ENCODE results near the gene RIPOR2. TPM values are rescaled to one million over a fixed set of nuclear protein-coding genes. Genes with fewer than 3 reads are reported as not detected.
"Not testable (repeated sequence)": the region's sequence is repeated elsewhere in the genome, so short reads cannot be mapped to it uniquely, and the experiment has no call there.

Gene RIPOR2
- total and polyA plus RNA-seq, 8 donors = 3.9 to 56.8 (median 6.0) TPM

DNA sequence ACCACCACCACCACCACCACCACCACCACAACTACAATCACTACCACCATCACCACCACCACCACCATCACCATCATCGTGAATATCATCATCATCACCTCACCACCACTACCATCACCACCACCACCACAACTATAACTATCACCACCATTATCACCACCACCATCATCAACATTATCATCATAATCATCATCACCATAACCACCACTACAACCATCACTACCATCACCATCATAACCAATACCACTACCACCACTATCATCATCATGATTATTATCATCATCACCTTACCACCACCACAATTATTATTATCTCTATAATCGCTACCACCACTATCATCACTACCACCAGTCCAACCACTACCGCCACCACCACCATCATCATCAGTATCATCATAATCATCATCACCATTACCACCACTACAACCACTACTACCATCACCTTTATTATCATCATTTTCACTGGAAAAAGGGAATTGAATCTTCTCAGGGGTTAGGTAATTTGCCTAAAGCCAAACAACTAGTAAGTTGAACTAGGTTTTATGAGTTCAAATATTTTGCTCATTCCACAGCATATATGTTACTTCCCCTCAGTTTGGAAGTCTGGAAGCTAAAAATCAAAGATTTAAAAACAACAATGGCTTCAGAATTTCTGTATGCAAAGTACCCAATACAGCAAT, 8.3 kb downstream of the RIPOR2 start:
- intact Hi-C loops (cut with DNase I) = no loop called here
- Histone ChIP-seq H3K4me3 (no peak overlapping the region), H3K9me3 (no peaks in the 10 kb centered on the region), H3K4me1 (peaks cover 3 to 81% of the 10 kb centered on the region in 2 donors), H3K27ac (no peak overlapping the region), H3K36me3 (no peaks in the 10 kb centered on the region), H3K27me3 (no peaks in the 10 kb centered on the region)
- no peak for ATAC-seq
- no peak for DNase-seq
- TF ChIP-seq, protein P1, sequence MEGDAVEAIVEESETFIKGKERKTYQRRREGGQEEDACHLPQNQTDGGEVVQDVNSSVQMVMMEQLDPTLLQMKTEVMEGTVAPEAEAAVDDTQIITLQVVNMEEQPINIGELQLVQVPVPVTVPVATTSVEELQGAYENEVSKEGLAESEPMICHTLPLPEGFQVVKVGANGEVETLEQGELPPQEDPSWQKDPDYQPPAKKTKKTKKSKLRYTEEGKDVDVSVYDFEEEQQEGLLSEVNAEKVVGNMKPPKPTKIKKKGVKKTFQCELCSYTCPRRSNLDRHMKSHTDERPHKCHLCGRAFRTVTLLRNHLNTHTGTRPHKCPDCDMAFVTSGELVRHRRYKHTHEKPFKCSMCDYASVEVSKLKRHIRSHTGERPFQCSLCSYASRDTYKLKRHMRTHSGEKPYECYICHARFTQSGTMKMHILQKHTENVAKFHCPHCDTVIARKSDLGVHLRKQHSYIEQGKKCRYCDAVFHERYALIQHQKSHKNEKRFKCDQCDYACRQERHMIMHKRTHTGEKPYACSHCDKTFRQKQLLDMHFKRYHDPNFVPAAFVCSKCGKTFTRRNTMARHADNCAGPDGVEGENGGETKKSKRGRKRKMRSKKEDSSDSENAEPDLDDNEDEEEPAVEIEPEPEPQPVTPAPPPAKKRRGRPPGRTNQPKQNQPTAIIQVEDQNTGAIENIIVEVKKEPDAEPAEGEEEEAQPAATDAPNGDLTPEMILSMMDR (IDR thresholded peaks at IDR 0.05) = no peak

DNA sequence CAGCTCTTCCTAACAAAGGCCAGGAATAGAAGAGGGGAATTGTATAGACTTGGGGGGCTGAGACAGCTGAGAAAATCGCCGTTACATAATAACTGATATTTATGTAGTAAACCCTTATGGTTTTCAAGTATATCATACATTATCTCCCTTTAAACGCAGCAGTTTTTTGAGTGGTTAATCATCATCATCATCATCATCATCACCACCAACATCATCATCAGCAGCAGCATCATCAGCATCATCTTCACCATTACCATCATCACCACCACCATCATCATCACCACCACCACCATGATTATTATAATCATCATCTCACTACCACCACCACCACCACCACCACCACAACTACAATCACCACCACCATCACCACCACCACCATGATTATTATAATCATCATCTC, 9.1 kb downstream of the RIPOR2 start:
- H3K9me3 ChIP-seq; H3K27ac ChIP-seq; intact Hi-C loops (cut with DNase I); H3K4me3 ChIP-seq; H3K36me3 ChIP-seq; H3K27me3 ChIP-seq; ATAC-seq; DNase-seq: not testable (repeated sequence)
- peaks cover 3 to 82% of the 10 kb centered on the region in 2 donors for H3K4me1 ChIP-seq

DNA sequence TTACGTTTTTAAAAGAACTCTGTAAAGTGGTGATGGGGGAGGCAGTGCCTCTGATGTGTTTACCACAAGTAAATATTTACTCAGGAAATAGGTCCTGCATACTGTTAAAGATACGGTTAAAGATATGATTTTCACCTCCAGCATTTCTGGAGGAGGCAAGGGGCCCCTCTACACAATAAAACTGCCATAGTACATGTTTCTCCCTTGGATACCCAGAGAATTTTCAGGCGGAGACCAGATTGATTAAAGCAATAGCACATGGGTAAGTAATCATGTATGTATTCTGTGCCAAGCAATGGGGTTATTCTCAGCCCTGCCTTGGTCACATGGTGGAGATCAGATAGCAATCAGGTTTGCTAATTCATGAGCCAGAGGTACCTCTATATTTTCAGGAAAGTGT, 9.6 kb downstream of the RIPOR2 start:
- H3K27me3 ChIP-seq = no peaks in the 10 kb centered on the region
- peaks cover 0 to 82% of the 10 kb centered on the region in 2 donors for H3K4me1 ChIP-seq
- DNase-seq = no peak
- no peaks in the 10 kb centered on the region for H3K36me3 ChIP-seq
- TF ChIP-seq, protein P1 (IDR thresholded peaks at IDR 0.05) = no peak
- no peak overlapping the region for H3K27ac ChIP-seq
- intact Hi-C loops (cut with DNase I) = no loop called here
- H3K4me3 ChIP-seq = no peak overlapping the region
- peak; percentile 45 for ATAC-seq
- H3K9me3 ChIP-seq = no peaks in the 10 kb centered on the region

DNA sequence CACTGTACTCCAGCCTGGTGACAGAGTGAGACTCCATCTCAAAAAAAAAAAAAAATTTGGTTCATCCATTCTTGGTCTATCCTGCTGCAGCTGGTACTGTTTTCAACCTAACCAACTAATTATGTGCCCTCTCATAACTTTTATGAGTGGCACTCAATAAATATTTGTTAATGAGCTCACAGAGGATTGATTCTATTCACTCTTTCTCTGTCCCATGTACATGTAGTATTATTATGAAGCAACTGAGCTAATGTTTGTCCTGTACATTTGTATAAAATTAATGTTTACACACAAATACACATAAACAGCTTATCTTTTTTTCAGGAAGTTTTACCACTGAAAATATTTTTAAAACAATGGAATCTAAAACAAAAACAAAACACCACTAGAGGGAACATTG, 10.1 kb downstream of the RIPOR2 start:
- H3K36me3 ChIP-seq = no peaks in the 10 kb centered on the region
- no peaks in the 10 kb centered on the region for H3K9me3 ChIP-seq
- intact Hi-C loops (cut with DNase I) = no loop called here
- H3K4me3 ChIP-seq = no peak overlapping the region
- peaks cover 0 to 82% of the 10 kb centered on the region in 2 donors for H3K4me1 ChIP-seq
- peak overlapping the region in 1 of 2 donors; percentile 60 for H3K27ac ChIP-seq
- ATAC-seq (no peak), DNase-seq (no peak)
- TF ChIP-seq, protein P1 (IDR thresholded peaks at IDR 0.05) = no peak
- H3K27me3 ChIP-seq = no peaks in the 10 kb centered on the region

DNA sequence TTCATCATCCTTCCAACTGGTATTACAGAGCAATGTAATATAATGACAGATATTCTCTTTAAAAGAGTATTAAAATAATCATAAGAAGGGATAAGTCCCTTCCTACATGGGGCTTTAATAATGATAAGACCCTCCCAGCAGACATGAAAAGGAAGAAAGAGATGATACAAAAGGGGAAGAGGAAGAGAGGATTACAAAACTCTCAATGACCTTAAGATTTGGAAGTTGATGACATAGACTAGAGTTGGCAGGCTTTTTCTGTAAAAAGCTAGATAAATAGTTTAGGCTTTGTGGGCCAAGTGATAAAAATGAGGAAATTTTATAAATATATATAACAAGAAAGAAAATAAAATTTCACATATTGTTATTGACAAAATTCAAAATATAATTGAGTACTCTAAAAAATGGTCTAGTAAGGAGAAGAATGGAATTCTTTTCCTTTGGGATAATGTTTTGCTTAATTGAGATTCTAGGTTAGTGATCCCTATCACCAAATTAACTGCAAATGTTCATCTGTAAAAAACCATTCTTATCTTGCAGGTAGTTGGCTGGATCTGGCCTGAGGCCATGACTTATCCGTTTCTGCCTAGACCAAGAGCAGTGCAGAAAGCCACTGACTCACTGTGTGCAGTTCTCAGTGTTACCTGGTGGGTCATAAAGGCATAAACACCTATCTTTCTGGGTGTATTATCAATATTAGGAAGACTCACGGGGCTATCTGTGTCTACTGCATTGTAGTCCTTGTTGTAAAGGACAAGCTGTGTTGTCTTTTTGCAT, 11.0 kb downstream of the RIPOR2 start:
- Histone ChIP-seq H3K36me3 (no peaks in the 10 kb centered on the region), H3K4me3 (no peak overlapping the region), H3K9me3 (no peaks in the 10 kb centered on the region), H3K27ac (peak overlapping the region in 1 of 2 donors; percentile 60), H3K27me3 (no peaks in the 10 kb centered on the region), H3K4me1 (peaks cover 2 to 82% of the 10 kb centered on the region in 2 donors)
- TF ChIP-seq, protein P1 (IDR thresholded peaks at IDR 0.05) = no peak
- ATAC-seq = no peak
- no peak for DNase-seq
- intact Hi-C loops (cut with DNase I) = no loop called here

All from left lung (tissue), 10 donors.